ENCODE results near the gene MPP1.

DNA sequence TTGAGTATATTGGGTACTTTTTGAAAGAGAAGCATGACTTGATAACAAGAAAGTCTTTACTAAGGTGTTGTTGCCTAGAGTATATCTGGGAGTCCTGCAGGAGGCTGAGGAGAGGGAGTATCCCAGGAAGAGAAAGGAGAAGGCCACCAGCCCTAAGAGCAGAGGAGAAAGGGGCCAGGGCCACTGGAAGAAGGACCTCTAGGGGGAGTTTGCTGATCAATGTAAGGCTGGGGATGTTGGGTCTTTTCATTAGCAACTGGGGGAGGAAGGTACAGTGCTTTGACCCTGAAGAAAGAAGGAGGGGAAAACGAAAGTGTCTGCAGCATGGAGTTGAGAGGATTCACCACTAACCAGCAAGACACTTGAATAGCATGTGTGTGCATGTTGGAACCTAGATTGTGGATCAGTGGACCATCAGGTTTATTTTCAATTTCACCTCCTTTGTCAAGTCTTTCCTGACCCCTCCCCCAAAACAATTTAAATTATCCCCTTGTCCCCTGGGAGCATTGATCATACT, 24.7 kb upstream of the MPP1 start:
- TF ChIP-seq CTCF (IDR thresholded peaks at IDR 0.05), result no peak
- no peak for TF ChIP-seq POLR2A (IDR thresholded peaks at IDR 0.05)
